Psoas muscle (tissue), 8 donors: ENCODE results near the gene DIAPH3. TPM values are rescaled to one million over a fixed set of nuclear protein-coding genes. Genes with fewer than 3 reads are reported as not detected.

Experiments
- ATAC-seq, 4 donors: fragments of 200-7000 bp; cut with Tn5 transposase; one replicate each; pipeline ENCODE4 v1.9.1; 2020; ENCODE audit warnings: moderate library complexity in 3 of 4, mild to moderate bottlenecking in 2 of 4
- DNase-seq, 2 donors: peaks; one replicate each; pipeline ENCODE4 v3.0.0-alpha.2; 2020
- H3K27ac ChIP-seq: fragments of 200-600 bp; one replicate; pipeline ENCODE4 v1.8.0; 2022
- H3K27me3 ChIP-seq, 3 donors: fragments of 200-600 bp in 1 of 3; one replicate each; pipeline versions ENCODE4 v1.6.1 to v1.8.0; 2013 to 2022; ENCODE audit warnings: low read length in 2 of 3, mild to moderate bottlenecking in 2 of 3, moderate library complexity in 1 of 3; ENCODE audit not compliant: insufficient read depth in 3 of 3
- H3K36me3 ChIP-seq, 2 donors: fragments of 200-600 bp in 1 of 2; one replicate each; pipeline versions ENCODE4 v1.6.1 to v1.8.0; 2013 to 2022; ENCODE audit warnings: low read depth in 1 of 2, mild to moderate bottlenecking in 1 of 2, moderate library complexity in 1 of 2; ENCODE audit not compliant: insufficient read depth in 1 of 2
- H3K4me1 ChIP-seq: fragments of 200-600 bp; one replicate; pipeline ENCODE4 v1.8.0; 2022
- H3K4me3 ChIP-seq: fragments of 200-600 bp; one replicate; pipeline ENCODE4 v1.8.0; 2022; ENCODE audit warnings: mild to moderate bottlenecking
- H3K9me3 ChIP-seq: fragments of 200-600 bp; one replicate; pipeline ENCODE4 v1.8.0; 2022
- WGBS, 3 donors: extraction: QIAGEN DNeasy Blood & Tissue Kit; methylation state at CpG; one replicate each; pipeline versions ENCODE4 v1.1.6 to v1.1.7; 2013; 5-methylcytosine and 5-hydroxymethylcytosine counted together
- intact Hi-C, 2 donors: fragments of 100-400 bp; cut with DNase I; formaldehyde crosslinking; loops; one replicate each; pipeline versions ENCODE4 v1.11.0 to v1.14.2; 2022
- polyA plus RNA-seq, 3 donors: library from polyadenylated mRNA; stranded (reverse); fragments of 200-250 nt; gene quantifications; one replicate each; pipeline ENCODE4 v1.2.3, GENCODE V29; 2013
- total RNA-seq, 4 donors: library from RNA; stranded (reverse); fragmentation: NEBNext Ultra II Directional in 2 of 4; extraction: Animal tissue kit (Norgen Biotek cat#: 25700) in 2 of 4; gene quantifications; one replicate each; pipeline versions ENCODE4 v1.2.1 to v1.2.4, GENCODE V29; 2021 to 2023
- TF ChIP-seq, protein P1 (sequence below): fragments of 200-600 bp; IDR thresholded peaks from one replicate; pipeline ENCODE4 v1.8.0; 2022; ENCODE audit warnings: antibody characterized with exemption
- donor health status: healthy with polysubstance abuse.
- donor health status: DM: no; HTN: no; CAD: no; lungs with moderate emphysema.
- donor health status: Bipolar disorder and iron deficiency.
- donor health status: healthy.
- donor health status: DM: yes; HTN: yes; CAD: no.
- donor health status: DM: no; HTN: no; CAD: no.
- donor health status: DM: no; HTN: no; CAD: no.
- donor health status: DM: yes; HTN: yes; CAD: no.

Gene DIAPH3
- total and polyA plus RNA-seq, 7 donors = 0.03 to 0.10 (median 0.08) TPM; not detected in 4

DNA sequence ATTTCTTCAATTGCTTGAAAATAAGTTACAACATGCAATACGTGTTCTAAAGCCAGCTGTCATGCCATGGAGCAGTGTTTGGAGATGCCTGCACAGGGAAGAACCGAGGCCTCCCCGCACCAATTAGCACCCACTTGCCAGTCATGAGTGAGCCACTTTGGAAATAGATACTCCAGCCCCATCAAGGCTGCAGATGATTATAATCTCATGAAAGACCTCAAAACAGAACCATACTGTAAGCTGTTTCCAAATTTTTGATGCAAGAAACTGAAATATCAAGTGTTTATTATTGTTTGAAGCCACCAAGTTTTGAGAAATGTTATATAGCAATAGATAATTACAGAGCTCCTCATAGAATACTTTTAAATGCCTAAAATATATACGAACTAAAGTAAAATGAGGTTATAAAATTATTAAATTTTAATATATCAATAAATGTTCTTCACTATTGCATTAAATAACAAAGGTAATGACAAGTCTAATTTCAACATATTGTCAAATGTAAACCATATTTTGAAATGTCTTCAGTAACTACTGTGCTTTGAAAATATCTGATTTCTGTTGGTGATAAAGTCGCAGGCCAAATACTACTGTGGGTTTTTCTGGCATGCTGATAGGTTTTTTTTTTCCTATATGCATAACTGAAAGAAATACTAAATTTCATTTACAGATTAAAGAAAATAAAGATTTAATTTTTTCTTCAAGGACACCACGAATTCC lies 43.0 kb downstream of the DIAPH3 start:
- WGBS, 3 donors = 91 to 94% (median 93%) methylated on average over 6 of the region's 6 CpGs
- H3K27ac ChIP-seq = no peak overlapping the region
- ATAC-seq (no peak), DNase-seq (no peak)
- no peaks in the 10 kb centered on the region for H3K4me1 ChIP-seq
- no peaks in the 10 kb centered on the region for H3K27me3 ChIP-seq
- no peak overlapping the region for H3K4me3 ChIP-seq
- H3K9me3 ChIP-seq = no peaks in the 10 kb centered on the region
- H3K36me3 ChIP-seq = no peaks in the 10 kb centered on the region
- TF ChIP-seq, protein P1, sequence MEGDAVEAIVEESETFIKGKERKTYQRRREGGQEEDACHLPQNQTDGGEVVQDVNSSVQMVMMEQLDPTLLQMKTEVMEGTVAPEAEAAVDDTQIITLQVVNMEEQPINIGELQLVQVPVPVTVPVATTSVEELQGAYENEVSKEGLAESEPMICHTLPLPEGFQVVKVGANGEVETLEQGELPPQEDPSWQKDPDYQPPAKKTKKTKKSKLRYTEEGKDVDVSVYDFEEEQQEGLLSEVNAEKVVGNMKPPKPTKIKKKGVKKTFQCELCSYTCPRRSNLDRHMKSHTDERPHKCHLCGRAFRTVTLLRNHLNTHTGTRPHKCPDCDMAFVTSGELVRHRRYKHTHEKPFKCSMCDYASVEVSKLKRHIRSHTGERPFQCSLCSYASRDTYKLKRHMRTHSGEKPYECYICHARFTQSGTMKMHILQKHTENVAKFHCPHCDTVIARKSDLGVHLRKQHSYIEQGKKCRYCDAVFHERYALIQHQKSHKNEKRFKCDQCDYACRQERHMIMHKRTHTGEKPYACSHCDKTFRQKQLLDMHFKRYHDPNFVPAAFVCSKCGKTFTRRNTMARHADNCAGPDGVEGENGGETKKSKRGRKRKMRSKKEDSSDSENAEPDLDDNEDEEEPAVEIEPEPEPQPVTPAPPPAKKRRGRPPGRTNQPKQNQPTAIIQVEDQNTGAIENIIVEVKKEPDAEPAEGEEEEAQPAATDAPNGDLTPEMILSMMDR = no peak
- intact Hi-C loops = no loop called here

DNA sequence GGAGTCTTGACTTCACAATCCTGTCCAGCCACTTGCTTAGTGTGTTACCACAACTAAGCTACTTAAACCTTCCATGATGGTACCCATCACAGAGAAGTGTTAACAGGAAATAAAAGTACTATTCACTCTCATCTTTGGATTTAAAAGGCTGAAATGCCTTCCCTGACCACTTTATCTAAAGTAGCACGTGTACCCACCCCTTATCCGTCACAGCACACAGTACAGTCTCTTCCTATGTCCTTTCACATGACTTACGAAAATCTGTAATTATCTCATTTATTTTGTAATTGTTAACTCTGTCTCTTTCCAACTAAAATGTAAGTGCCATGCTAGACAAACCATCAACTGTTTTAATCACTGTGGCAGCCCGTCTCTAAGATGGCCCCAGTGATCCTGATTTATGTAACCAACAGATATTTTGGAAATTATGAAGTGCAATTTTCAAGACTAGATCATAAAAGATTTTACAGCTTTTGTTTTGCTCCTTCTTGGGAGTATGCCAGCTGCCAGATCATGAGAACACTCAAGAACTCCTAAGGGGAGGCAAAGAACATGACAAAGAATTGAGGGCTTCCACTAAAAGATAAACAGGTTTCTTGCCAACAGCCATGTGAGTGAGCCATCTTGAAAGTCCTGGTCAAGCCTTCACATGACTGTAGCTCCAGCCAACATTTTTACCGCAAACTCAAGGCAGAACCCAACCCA lies 44.9 kb downstream of the DIAPH3 start:
- ATAC-seq (no peak), DNase-seq (no peak)
- no peaks in the 10 kb centered on the region for H3K4me1 ChIP-seq
- H3K27ac ChIP-seq = no peak overlapping the region
- H3K4me3 ChIP-seq = no peak overlapping the region
- H3K27me3 ChIP-seq = no peaks in the 10 kb centered on the region
- intact Hi-C loops = no loop called here
- TF ChIP-seq, protein P1 = no peak
- no peaks in the 10 kb centered on the region for H3K9me3 ChIP-seq
- 95 to 99% (median 98%) methylated on average over 5 of the region's 5 CpGs for WGBS, 3 donors
- H3K36me3 ChIP-seq = no peaks in the 10 kb centered on the region

DNA sequence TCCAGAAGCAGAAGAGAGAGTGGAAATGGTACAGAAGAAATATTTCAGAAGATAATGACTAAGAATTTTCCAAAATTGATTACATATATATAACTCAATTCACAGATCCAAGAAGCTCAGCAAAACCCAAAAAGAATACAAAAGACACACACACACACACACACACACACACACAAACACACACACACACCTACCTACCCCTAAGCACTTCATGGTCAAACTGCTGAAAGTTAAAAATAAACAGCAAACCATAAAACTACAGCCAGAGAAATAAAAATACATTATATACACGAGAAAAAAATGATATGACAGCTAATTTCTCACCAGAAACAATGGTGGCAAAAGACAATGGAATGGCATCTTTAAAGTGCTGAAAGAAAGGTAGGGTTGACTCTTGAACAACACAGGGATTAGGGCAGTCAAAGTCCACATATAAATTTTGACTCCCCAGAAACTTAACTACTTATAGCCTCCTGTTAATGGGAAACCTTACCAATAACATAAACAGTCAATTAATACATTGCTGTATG lies 49.2 kb downstream of the DIAPH3 start:
- 90 to 100% (median 99%) methylated on average over 1 of the region's 1 CpG for WGBS, 3 donors
- Histone ChIP-seq H3K36me3 (no peaks in the 10 kb centered on the region), H3K4me1 (no peaks in the 10 kb centered on the region), H3K27me3 (no peaks in the 10 kb centered on the region), H3K27ac (no peak overlapping the region), H3K4me3 (no peak overlapping the region), H3K9me3 (no peaks in the 10 kb centered on the region)
- ATAC-seq (no peak), DNase-seq (no peak)
- TF ChIP-seq, protein P1 = no peak
- intact Hi-C loops = no loop called here

DNA sequence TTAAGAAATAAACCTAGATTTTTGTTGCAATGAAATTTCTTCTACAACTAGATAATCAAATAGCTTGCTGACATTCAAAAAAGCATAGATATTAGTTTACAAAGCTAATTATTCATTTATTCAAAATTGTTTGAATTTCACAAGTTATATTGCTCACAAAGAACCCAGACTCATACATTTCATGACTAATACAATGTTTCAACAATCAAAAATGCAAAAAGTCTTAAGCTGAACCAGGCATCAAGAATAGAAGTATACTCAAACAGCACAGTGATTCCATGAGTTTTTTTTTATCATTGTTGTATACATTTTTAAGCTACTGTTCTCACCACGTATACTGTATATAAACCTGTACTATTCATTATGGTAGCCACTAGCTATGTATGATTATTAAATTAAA lies 51.0 kb downstream of the DIAPH3 start:
- no peaks in the 10 kb centered on the region for H3K9me3 ChIP-seq
- H3K4me1 ChIP-seq = no peaks in the 10 kb centered on the region
- TF ChIP-seq, protein P1 = no peak
- DNase-seq (no peak), ATAC-seq (no peak)
- 93 to 100% (median 96%) methylated on average over 1 of the region's 1 CpG for WGBS, 3 donors
- no peak overlapping the region for H3K27ac ChIP-seq
- intact Hi-C loops = no loop called here
- H3K27me3 ChIP-seq = no peaks in the 10 kb centered on the region
- no peaks in the 10 kb centered on the region for H3K36me3 ChIP-seq
- H3K4me3 ChIP-seq = no peak overlapping the region
